Measurements from ENCODE around the gene IPO9.
"Not testable (repeated sequence)": the region's sequence is repeated elsewhere in the genome, so short reads cannot be mapped to it uniquely, and the experiment has no call there.

IPO9 gene

DNA sequence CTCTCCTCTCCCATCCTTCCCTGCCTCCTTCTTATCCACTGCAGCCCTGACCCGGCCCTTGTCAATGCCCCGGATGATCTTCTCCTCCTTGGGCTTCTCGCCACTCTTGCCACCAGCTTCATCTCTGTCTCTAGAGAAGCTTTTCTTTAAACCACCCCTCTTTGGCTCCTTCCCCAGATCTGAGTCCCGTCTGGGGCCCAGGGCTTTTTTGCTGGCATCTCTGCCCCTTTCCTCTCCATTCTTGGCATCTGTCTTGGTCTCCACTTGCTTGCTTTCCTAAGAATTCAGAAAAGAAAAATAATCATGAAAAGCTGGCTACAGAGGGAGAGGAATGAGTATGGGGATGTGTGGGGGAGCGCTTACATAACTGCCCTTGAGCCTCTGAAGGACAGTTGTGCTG, 71.5 kb downstream of the IPO9 start:
- DNase-seq (ENCODE audit: low read depth, low spot score): no peak
- no peak overlapping the region for H3K27ac ChIP-seq

DNA sequence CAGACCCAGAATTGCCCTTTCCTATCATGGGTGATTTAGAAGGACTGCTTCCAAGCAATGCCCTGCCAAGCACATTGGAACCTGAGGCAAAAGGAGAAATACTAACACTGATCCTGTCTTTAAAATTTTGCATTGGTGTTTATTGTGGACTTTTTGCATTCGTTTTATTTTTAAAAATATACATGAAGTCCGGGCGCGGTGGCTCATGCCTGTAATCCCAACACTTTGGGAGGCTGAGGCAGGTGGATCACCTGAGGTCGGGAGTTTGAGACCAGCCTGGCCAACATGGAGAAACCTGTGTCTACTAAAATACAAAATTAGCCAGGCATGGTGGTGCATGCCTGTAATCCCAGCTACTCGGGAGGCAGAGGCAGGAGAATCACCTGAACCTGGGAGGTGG, 72.1 kb downstream of the IPO9 start:
- H3K27ac ChIP-seq; DNase-seq (ENCODE audit: low read depth, low spot score): not testable (repeated sequence)

DNA sequence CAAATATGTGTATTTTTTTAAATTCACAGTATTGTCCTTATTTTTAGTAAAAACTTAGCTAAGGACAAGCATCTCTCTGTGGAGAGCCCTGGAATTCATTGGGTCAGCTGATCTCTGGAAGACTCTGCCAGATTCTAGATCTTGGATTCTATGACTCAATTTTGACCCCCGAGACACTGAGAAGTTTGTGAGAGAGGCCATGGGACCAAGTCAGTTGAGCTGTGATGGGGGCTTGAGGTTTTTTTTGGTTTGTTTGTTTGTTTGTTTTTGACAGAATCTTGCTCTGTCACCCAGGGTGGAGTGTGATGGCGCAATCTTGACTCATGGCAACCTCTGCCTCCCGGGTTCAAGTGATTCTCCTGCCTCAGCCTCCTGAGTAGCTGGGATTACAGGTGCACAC, 73.2 kb downstream of the IPO9 start:
- DNase-seq (ENCODE audit: low read depth, low spot score): no peak
- no peak overlapping the region for H3K27ac ChIP-seq

DNA sequence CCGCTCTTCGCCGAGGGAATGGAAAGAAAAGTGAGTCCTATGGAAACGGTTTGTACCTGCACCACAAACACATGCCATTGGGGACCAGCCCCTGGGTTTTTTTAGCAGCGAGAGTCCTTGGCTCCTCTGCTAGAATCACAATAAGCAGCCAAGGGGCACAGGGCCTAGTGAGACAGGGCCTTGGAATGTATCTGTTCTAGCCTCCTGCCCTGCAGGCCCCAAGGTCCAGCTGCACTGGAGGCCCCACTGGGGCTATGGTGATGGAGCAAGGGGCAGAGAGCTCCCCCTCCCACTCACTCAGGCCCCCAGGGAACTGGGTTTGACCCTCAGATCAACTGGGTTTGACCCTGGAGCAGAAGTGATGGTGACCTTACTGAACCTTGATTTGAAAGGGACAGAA, 74.2 kb downstream of the IPO9 start:
- H3K27ac ChIP-seq: no peak overlapping the region
- DNase-seq (ENCODE audit: low read depth, low spot score): no peak

DNA sequence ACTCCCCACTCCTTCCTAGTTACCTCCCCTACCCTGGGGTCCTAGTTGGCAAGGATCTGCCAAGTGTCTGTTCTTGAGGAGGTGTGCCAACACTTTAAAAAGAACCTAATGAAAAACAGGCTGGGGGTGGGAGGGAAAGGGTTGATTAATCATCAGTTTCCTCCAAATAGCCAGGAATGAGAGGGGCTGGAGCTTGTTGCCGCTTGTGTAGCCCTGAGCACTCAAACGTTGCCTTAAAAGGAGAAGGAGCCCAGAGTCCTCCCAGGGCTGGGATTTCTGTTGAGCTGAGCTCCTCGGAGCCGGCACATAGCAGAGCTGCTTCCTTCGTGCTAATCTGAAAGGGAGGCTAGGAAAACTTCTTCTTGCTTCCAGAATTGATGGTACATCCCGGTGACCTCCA, 75.6 kb downstream of the IPO9 start:
- H3K27ac ChIP-seq: no peak overlapping the region
- no peak for DNase-seq (ENCODE audit: low read depth, low spot score)

DNA sequence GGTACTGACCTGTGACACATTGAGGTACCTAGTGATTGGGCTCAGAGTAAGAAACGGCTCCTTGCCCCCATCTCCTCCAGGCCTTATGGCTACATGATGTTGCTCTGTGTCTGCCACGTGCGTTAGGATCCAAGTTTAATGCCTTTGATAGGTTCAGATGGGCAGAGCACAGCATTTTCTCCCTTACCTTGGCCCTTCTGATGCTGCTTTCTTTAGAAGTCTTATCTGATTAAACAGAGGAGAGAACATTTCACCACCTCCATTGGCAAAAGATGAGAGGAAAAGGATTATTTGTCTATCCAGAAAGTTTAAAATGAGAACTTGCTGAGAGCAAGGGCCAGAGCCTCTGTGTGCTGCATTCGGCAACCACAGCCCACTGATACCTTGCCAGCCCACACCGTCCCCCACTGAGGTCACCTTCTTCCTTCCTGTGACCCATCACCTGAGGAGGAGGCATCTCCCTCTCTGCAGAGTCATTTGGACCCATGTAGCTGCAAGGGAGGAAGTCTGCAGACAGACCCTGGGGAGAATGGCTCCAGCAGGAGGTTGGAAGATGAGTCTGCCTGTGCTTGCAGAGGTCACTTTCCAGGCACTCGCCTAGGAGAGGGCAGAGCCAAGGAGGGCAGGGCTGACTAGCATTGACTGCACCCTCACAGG, 76.4 kb downstream of the IPO9 start:
- no peak overlapping the region for H3K27ac ChIP-seq
- no peak for DNase-seq (ENCODE audit: low read depth, low spot score)

DNA sequence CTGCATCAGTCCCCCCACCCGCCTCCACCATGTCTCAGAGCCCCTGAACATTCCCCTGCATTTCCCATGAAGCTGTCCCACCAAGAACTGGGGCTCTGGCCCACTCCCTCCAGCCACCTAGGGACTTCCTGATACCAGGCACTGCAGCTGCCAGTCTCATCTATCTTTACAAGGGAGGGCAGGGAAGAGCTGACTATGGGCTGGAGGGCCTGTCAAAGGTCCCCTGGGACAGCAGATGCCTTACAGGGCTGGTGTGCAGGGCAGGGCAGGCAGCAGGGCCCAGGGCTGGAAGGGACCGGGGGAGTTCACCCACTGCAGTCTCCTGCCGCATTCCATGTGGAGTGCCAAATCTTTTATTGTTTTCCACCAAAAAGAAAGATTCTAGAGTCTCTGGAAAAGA, 77.4 kb downstream of the IPO9 start:
- DNase-seq (ENCODE audit: low read depth, low spot score): no peak
- no peak overlapping the region for H3K27ac ChIP-seq

DNA sequence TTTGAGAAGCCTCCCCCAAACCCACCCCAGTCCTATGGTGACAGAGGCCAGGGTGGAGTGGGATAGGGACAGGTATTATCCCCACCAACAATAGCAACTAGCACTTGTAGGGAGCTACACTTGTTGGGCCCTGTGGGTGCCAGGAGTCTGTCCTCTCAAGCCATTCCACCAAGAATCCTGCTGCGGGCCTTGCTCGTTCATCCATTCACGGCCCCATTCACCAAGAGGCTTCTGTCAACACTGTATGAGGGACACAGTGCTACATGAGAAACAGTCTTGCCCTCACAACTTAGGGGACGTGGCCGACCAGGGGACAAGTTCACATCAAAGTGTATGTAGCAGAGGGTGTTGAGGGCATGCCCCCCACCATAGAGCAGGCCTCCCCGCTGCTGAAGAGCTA, 78.7 kb downstream of the IPO9 start:
- no peak for DNase-seq (ENCODE audit: low read depth, low spot score)
- H3K27ac ChIP-seq: no peak overlapping the region

DNA sequence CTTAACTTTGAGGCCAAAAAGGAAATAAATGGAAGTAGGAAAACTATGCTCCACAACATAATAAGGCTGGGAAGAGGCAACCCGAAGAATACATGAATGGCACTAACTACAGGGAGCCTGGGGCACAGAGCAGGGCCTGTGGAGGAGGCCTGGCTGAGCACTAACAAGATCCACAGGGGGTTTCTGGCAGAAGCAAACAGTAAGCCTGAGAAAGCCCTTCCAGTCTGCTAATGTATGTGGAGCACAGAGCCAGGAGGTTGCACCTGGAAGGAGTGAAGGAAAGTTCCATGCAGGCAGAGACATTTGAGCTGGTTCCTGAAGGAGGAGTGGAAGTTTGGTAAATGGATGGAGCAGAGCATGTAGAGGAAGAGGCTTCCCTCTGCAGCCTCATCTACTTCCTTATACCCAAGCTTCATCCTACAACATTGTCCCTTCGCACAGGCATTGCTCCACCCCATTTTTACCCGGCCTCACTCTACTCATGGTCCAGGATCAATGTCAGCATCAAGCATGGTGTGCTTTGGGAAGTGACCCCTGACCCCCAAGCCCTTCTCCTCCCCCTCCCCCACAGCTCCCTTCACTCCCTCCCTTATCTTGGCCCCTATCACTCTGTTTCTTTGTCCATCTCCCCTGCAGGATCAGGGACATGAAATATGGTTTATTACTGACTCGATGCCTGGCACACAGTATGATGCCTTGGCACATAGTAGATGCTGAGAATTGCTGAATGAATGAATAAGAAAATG, 83.0 kb downstream of the IPO9 start:
- H3K27ac ChIP-seq: no peak overlapping the region
- no peak for DNase-seq (ENCODE audit: low read depth, low spot score)

DNA sequence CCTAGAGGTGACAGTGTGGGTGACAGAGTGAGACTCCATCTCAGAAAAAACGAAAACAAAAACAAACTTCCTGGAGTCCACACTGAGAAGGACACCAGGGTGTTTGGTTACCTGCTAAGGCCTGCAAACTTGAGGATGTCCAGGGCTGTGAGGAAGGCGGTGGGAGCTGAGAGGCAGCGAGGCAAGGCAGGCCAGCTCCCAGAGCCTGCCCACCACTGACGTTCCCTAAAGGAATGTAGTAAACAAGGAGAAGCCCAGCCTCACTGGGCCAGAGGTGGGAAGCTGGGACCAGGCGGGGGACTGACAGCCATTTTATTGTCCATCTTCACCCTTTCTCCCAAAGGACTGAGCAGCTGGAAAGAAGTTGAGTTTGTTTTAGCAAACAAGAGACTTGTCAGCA, 83.9 kb downstream of the IPO9 start:
- DNase-seq (ENCODE audit: low read depth, low spot score): no peak
- H3K27ac ChIP-seq: no peak overlapping the region

DNA sequence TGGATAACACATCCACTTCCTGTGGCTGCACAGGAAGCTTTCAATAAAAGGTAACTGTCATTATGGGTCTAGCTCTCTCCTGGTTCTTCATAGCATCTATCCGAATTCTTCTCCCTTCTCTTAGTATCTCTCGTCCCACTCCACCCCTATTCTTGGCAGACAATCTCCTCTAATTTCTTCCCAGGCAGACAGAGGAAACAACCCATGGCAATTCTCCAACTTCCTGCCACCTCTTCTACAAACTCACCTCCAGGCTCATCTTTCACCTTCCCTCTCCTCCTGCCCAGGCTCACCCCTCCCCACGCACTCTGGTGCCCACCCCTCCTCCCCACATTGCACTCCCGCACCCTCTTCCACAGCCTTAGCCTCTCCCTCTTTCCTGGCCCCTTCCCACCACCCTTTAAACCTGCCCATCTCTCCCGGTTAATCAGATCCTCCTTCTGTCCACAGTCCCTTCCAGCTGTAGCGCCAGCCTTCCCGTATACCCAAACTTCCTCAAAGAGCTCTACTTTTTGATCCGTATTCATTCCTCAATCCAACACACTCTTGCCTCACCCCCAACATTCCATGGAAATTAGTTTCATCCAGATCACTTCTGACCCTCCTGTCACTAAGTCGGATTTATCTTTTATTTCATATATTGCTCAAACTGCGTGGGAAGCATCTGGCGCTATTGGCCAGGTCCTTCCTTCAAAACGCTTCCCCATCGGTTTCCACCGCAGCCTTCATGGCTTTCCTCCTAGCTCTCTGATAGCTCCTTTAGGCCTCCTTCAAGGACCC, 85.7 kb downstream of the IPO9 start:
- no peak overlapping the region for H3K27ac ChIP-seq
- no peak for DNase-seq (ENCODE audit: low read depth, low spot score)

DNA sequence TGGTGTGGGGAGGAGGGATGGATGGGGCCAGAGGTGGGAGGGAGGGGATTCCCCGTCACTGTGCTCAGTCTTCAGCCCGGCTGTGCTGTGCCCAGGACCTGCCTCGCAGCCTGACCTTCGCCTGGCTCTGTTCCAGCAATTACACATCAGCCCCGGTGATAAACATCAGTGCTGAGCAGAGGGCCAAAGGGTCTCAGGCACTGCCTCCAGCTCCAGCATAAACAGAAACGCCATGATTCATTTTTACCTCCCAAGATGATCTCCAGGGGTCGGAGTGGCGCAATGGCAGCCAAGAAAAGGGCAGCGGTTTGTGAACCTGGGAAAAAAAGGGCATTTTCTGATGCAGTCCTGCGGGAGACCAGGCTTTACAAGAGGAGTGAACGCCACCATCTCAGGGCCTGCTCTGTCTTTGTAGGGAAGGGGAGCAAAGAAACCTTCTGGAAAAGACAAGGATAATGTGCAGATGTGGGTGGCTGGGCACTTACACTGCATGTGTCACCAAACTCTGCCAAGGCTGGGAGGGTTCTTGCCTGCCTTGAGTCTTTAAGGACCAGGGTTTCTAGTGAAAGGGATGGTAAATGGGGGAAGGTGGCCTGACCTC, 87.8 kb downstream of the IPO9 start:
- no peak overlapping the region for H3K27ac ChIP-seq
- no peak for DNase-seq (ENCODE audit: low read depth, low spot score)

DNA sequence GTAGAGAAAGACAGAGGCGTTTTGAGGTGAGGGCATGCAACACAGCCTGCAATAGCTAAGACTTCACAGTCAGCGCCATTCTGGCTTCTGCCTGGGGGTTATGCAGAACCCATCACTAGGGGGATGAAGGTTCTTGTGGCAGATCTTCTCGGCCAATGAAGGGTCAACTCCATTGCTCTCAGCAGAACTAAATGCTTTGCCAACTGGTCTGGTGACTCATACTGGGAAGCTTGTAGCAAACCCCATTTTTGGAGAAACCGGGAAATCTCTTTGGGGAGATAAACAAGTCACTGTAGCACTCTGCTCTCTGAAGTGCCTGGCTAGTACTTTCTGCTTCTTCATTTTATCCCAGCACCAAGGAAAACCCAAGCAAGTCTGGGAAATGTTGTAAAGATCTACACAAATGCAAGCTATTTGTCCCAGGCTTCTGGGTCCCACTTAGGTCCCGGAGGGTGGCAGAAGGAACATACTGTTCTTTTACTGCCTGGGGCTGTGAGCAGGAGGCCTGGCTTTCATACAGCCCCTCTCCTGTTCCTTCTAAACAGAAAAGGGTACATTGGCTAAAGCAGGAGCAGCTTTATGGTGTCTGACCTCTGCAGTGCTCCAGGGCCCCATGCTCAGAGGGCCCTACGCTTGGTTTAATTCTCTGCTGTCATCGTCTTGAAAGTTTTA, 88.5 kb downstream of the IPO9 start:
- H3K27ac ChIP-seq: no peak overlapping the region
- no peak for DNase-seq (ENCODE audit: low read depth, low spot score)

DNA sequence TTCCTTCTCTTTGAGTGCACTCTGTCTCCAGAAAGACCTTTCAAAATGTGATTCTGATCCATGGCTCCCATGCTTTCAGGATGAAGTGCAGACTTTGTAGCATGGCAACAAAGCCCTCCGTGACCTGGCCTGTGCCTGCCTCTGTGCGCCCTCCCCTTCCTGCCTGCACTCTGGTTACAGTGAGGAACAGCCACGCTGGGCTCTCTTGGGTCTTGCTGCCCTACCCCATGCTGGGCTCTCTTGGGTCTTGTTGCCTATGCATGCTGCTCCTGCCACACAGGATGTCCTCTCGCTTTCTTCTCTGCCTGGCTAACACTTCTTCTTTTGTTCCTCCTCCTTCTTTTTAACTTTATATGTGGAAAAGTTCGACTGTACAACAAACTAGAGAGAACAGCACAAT, 89.4 kb downstream of the IPO9 start:
- DNase-seq (ENCODE audit: low read depth, low spot score): no peak
- H3K27ac ChIP-seq: no peak overlapping the region

DNA sequence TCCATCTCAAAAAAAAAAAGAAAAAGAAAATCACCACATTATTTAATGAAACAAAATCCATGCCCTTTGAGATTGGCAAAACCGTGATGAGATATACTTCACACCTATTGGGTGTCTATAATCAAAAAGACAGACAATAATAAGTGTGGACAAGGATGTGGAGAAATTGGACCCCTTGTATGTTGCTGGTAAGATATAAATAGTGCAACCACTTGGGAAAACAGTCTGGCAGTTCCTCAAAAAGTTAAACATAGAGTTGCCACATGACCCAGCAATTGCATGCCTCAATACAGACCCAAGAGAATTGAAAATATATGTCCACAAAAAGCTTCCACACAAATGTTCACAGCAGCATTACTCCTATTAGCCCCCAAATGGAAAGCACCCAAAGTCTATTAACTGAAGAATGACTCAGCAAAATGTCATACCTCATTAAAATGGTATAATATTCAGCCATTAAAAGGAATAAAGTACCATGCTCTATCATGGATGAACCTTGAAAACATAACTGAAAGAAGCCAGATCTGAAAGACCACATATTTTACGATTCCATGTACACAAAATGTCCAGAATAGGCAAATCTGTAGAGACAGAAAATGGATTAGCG, 93.1 kb downstream of the IPO9 start:
- no peak overlapping the region for H3K27ac ChIP-seq
- no peak for DNase-seq (ENCODE audit: low read depth, low spot score)

DNA sequence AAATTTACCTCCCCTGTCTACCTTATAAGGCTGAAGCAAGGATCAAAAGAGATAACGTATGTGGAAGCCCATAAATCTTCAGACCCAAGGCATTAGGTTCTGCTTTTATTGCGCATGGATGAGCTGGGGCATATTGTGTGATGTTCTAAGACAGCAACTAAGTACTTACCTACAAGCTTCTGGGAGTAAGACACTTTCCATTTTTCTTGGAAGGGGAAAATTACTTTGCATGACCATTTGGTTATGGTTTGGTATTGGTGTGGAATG, 96.3 kb downstream of the IPO9 start:
- DNase-seq (ENCODE audit: low read depth, low spot score): no peak
- H3K27ac ChIP-seq: no peak overlapping the region

DNA sequence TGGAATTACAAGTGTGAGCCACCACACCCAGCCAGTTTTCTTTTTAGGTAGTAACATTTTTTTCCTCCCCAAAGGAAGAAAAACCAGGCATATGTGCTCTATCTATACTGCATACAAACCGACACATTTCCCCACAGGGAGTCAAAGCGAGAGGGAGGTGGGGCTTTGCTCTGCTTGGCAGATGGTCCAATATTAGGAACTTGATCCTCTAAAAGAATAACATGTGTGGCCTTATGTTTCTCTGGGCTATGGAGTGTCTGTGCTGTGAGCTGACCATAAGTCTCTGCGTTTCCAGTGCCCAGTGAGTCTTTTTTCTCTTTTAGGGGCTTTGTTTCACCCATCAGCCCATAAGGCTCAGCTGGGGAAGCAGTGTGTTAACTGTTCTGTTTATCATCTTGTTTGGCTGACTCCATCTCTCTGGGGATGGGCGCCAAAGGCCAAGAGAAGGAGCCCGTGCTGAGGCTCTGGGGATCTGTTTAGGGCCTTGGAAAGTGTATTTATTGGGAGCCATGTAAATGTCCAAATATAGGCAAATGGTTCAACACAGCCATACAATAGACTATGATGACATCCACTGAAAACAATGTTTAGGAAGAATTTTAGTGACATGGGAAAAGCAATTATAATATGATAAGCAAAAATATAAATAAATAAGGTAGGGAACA, 97.2 kb downstream of the IPO9 start:
- no peak for DNase-seq (ENCODE audit: low read depth, low spot score)
- no peak overlapping the region for H3K27ac ChIP-seq

DNA sequence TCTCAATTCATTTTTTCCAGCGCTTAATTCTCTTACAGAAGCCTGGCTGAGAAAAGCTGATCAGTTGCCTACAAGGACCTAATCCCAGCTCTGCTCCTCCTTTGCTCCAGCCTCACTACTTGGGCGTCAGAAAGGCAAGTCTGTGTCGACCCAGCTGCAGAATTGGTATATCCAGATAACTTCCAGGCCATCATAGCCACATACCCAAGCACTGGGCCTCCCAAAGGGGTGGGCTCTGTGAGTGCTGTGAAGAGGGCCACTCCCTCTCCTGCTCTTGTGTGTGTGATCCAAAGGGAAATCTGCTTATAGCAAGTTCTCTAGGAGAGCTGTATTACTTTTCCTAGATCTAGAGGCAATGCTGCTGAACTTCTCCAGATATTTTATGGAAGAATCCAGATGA, 99.3 kb downstream of the IPO9 start:
- H3K27ac ChIP-seq: no peak overlapping the region
- DNase-seq (ENCODE audit: low read depth, low spot score): no peak

DNA sequence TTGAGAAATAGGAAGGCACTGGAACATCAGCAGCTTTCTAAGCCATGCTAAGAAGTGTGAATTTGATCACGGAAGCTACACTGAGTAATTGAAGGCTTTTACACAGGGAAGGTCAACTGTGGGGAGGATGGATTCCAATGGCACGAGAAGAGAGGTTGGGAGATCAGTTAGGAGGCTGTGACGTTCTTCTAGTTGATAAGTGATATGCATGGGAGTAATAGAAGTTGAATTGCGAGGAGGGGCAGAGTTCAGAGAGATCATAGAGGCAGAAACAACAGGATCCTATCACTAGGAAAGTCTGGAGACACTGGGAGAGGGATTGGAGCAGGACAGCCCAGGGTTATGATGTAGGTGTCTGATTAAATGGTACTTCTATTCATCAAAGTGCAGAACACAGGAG, 101.2 kb downstream of the IPO9 start:
- no peak overlapping the region for H3K27ac ChIP-seq
- DNase-seq (ENCODE audit: low read depth, low spot score): no peak

DNA sequence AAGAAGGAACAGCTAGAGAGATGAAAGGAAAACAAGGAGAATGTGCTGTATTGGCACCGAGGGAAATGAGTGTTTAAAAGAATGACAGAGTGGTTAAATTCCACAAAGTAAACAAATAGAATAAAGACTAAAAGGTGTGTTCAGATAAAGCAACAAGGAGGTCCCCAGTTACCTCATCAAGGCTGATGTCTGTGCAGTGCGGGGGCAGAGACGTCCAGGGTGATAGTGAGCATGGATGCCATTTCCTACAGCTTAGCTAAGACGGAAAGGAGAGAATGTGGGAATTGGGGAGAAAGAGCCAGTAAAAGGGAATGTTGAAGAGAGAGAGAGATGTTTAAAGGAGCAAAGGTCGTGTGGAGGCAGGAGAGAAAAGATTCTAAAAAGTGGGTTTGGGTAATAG, 101.8 kb downstream of the IPO9 start:
- H3K27ac ChIP-seq: no peak overlapping the region
- no peak for DNase-seq (ENCODE audit: low read depth, low spot score)
